GM10847 (cell line): ENCODE results near the gene ZNF813.

ENCODE experiments used
- POLR2A ChIP-seq: IDR thresholded peaks from 2 replicates; pipeline ENCODE4 v1.6.1; 2011; ENCODE audit not compliant: insufficient read length; ENCODE audit errors: extremely low read depth

The ZNF813 gene

DNA sequence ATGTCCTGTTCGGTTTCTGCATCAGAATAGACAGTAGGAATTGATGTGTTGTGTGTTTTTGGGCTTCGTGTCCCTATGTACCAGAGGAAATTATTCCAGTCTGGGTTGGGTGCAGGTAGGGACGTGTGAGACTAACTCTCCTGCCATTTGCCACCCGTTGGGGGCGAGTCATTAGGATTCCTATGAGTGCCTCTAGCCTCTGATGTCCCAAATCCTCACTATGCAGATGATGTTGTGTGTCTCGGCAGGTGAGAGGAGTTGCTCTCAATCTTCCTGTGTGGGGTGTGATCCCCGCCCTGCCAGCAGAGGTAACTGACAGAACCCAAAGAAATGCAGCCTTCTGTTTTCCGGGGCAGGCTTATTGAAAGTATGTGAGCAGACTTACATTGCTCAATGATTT is 39.2 kb downstream of the ZNF813 start:
- TF ChIP-seq POLR2A: no peak

DNA sequence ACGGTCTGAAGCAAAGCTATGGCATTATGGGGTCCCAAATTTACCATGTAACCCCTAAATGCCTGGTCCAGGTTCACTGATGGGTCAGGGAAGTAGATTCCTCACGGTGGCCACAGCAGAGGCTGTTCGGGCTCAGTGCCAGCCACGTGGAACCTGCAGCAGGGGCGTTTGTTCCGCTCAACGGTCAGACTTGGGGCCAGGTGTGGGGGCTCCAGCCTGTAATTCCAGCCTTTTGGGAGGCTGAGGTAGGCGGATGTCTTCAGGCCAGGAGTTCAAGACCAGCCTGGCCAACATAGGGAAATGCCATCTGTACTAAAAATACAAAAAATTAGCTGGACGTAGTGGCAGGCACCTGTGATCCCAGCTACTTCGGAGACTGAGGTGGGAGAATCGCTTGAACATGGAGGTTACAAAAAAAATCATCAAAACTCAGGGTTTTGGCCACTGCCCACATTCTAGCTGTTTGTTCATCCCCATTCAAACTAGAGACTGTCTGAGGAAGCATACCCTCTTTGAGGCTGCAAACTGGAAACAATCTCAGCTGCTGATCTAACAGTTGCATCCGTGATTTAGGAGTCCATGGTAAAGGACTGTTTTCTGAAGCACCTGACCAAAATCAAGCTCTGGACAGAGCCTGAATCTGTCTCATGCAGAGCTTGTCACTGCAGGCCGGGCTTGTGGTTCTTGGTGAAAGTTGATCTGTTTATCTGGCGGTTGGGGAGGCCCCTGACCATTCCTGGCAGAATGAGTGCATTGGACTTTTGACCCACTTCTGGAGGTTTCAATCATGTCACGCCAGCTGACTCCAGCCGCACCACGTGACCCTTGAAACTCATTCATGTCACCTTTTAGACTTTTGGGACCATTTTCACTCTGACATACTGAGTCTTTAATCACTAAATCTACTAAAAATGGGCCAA is 40.2 kb downstream of the ZNF813 start:
- TF ChIP-seq POLR2A: no peak

DNA sequence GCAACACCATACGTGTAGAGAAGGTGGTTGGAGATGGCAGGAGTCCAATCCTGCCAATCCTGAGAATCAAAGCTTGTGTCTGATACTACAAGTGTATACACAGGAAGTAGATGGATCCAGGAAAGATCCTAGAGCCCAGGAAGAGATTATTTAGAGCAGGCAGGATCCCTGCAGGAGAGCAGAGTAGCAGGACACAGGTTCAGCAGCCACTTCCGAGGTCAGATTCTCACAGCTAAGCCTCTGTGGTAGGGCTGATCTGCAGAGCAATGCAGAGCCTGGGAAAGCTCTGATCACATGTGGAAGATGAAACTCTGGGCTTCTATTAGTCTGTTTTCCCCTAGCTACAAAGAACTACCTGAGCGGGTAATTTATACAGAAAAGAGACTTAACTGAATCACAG is 41.9 kb downstream of the ZNF813 start:
- TF ChIP-seq POLR2A: no peak

- no peak for TF ChIP-seq POLR2A
These were observed 42.3 kb downstream of the ZNF813 start for GRCh38 chr19:53509845-53510244.

DNA sequence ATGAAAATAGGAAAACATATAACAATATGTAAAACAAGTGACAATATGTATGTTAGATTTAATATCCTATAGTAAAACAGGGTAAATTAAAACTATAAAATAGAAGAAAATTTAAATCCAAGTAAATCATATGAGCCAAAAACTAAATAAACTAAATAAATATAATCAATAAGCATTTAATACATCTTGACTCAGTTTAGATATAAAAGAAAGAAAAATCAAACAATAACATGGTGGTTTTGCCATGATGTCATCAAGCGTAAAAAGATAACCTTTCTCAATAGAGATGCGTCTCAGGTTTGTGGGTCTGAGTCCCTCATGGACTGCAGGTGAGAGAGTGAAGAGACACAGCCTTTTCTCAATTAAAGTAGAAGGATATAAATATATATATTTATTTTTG is 43.8 kb downstream of the ZNF813 start:
- no peak for TF ChIP-seq POLR2A

- TF ChIP-seq POLR2A: no peak
These were observed 44.4 kb downstream of the ZNF813 start for GRCh38 chr19:53511933-53512374.

GRCh38 chr19:53517114-53517741 is 49.7 kb downstream of the ZNF813 start:
- TF ChIP-seq POLR2A: no peak

- no peak for TF ChIP-seq POLR2A
These were observed 50.6 kb downstream of the ZNF813 start for GRCh38 chr19:53518121-53518520.

DNA sequence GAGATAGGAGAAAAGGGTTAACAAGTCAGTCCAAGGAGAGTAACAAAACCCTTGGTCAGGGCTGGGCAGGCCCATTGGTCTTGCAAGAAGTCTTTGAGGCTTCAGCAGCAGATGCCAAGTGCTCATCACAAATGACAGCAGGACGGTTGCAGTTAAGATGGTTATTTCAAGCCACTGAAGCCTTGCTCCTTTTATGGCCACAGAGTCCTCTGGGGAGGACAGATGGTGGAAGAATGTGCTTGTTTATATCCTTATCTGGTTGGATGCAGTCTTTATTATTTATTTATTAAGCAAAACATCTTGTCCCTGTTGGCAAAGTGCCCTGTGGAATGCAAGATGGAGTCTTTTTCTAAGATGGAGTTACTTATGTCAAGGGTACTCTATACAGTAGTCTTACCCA is 51.2 kb downstream of the ZNF813 start:
- TF ChIP-seq POLR2A: no peak

DNA sequence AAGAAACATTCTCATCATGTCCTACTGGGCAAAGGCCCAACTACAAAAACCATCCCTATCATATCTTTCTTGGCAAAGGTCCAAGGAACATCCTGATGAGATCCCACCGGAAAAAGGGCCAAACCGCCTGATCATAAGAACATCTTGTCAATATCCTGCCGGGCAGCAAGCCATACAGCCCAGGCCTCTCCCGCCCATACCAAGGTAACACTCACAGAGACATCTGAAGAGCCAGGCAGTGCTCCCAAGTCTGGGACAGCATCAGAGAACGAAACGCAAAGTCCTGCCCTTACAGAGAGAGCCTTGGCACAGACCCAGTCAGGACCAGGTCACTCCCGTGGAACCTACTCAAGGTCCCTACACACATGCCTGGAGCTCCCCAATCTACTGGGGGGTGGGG is 51.9 kb downstream of the ZNF813 start:
- TF ChIP-seq POLR2A: no peak

GRCh38 chr19:53520163-53520546 is 52.6 kb downstream of the ZNF813 start:
- TF ChIP-seq POLR2A: no peak

GRCh38 chr19:53520547-53521372 is 53.2 kb downstream of the ZNF813 start:
- no peak for TF ChIP-seq POLR2A

GRCh38 chr19:53521373-53522202 is 54.1 kb downstream of the ZNF813 start:
- no peak for TF ChIP-seq POLR2A

GRCh38 chr19:53525922-53526321 is 58.4 kb downstream of the ZNF813 start:
- TF ChIP-seq POLR2A: no peak

DNA sequence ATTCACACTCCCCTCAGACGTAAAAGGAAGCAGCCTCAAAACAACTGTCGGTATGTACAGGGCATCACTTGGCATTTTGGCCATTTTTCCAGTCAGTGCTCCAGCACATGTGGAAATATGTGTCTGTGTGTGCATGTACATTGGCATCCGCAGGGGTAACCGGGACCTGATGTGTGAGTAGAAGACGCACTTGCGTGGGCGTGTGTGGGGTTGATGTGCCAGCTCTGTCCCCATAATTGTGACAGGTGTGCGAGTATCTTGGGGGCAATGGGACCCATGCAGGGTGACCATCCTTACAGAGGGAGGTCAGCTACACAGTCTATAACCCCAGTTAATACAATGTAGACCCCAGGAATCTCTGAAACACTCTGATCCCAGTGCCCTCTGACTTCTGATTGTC is 63.1 kb downstream of the ZNF813 start:
- TF ChIP-seq POLR2A: no peak
